Measurements from ENCODE around the gene PHACTR1.
"Not testable (repeated sequence)": the region's sequence is repeated elsewhere in the genome, so short reads cannot be mapped to it uniquely, and the experiment has no call there.

Gene PHACTR1

DNA sequence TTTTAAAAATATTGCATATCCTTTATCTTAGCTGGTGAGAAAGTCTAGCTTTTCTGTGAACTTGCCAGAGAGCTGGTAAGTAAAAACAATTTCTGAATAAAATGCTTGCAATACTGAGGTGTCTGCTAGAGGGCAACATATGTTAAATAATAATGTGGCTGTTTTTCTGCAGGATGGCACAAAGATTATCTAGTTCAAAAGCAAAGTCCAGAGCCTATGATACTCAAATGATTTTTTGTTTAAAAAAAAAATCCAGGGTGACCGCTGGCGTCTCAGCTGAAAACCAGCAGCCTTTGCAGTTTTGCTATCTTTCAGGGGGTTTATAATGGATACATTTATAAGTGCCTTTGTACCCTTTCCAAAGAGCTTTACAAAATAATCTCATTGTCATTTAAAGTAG, 194.9 kb downstream of the PHACTR1 start:
- no peak for DNase-seq

DNA sequence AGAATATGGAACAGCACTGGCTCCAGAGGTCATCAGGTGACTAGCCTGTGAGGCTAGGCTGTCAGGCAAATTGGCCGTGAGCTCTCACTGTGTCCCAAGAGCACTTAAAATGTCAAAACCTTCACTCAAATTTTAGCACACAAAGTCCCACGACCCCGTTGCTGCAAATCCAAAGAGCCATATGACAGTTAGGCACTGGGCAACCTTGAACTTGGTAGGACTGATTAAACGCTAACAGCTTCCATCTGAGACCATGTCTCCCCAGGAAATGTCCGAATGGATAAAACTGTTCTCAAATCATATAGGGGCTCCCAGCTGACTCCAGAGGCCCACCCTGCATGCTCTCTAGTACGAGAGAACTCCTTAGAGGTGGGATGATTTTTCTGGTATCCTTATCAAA, 196.6 kb downstream of the PHACTR1 start:
- DNase-seq: no peak

DNA sequence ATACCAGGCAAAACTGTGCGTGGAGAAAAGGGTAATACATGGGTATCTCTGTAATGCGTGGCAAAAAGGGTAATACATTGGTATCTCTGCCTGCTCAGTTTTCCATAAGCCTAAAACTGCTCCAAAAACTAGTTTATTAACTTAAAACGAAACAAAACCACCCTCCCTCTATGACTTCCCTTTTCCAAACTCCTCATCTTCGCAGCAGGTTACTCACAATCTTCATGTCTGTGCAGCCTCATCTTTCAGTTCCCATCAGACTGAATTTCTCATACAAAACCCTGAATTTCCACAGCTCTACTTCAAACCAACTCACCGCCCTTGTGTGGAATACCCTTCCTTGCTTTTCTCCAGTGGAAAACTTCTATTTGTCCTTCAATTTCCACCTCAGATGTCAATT, 199.4 kb downstream of the PHACTR1 start:
- no peak for DNase-seq

DNA sequence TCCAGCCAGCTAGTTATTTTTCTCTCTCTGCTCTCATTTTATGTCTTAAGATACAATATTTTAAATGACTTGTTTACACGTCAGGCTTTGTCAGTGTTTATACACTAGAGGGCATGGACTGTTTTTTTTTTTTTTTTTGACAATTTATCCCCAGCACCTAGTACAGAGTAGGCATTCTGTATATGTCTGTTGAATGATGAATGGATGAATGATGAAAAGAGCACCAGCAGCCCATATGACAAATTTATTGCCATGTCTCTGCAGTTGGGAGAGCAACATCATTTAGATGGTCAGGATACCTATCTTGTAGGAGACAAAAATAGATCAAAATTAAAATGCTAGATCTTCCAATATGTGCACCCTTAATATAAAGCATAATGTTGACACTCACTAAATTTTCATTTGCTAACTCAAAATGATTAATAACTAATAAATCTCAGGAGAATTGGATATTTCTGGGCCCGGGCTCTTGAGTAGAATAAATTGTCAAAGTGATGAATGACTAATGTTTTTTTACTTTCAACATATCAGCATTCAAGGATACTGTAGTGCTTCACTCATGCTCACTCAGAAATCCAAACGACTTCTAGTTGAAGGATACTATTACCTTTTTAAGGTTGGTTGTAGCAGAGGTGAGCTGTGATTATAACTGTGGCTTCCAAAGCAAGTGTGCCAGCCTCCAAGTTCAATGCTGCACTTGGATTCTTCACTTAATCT, 200.0 kb downstream of the PHACTR1 start:
- DNase-seq: no peak

DNA sequence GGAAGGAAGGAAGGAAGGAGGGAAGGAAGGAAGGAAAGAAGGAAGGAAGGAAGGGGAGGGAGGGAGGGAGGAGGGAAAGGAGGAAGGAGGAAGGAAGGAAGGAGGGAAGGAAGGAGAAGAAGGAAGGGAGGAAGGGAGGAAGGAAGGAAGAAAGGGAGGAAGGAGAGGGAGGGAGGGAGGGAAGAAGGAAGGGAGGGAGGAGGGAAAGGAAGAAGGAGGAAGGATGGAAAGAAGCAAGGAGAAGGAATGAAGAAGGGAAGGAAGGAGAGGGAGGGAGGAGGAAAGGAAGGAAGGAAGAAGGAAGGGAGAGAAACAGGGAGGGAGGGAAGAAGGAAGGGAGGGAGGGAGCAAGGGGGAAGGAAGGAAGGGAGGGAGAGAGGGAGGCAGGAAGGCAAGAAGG, 204.9 kb downstream of the PHACTR1 start:
- no peak for DNase-seq

DNA sequence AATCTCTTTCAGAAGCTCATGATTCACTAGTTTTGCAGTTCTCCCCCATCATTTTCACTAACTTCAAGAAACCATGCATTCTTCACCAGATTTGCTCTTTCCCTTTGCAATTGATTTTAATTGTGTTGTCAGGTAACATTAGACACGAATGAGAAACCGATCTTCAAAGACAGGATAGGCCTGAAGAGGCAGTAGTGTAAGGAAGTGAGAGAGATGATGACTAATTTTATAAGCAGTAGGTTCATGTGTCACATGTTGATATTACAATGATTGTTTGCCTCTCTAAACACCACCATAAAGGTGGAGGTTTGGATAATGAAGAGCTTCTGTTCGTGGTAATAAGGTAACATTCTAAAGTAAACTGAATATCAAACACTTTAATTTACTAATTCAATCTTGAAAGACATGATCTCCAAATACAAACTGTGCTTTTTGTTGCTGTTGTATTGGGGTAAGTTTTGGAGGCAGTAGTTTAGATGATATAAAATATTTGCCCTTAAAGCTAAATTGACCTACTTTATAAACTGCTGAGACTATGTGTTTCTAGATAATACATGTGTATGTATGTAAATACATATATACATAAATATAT, 207.2 kb downstream of the PHACTR1 start:
- no peak for DNase-seq

DNA sequence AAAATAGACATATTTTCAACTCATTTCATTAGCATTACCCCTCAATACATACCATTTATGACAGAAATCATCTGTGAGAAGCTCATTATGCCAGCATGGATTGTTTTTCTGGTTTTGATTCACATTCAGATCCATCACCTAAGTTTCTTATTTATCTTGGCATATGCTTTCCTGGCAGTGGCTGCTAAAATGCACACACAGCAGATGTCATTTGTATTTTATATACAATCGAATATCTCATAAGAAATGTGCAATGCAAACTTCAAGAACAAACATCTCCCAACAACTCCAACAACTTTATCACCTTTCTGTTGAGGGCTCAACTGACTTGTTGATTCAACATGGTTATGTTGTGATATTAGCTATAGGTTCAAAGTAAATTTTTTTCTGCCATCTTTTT, 208.3 kb downstream of the PHACTR1 start:
- no peak for DNase-seq

DNA sequence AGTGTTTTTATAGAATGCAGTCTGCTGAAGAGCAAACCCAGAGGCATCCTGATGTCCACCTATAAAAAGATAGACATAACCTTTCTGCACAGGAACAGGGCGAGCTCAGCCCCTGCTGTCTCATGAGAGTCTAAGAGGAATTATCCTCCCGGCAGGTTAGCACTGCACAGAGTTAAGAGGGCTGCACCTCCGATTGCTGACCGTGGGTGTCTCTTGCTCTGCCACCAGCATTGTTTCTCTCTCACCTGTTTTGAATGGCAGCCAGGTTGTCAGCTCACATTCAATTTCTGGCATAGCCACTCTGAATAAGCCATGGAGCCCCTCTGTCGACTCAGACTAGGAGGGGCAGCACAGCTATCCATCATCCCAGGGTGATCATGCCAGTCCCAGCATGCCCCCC, 211.2 kb downstream of the PHACTR1 start:
- no peak for DNase-seq

DNA sequence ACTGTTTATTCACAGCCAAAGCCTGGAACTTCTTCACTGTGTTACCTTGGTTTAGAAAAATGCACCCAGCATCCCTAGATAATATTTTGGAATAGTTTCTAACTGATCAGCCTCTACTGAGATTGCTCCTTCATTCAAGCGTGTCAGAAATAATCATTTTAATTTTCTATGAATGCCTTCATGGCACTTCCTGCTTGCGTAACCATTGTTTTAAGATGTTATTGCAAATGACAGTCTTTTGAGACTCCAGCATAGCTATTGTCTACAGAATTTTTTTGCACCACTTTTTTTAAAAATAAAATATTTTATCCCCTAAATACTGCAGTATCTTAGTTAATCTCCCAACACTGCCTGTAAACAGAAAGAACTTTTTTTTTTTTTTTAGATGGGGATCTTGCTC, 213.1 kb downstream of the PHACTR1 start:
- DNase-seq: no peak

DNA sequence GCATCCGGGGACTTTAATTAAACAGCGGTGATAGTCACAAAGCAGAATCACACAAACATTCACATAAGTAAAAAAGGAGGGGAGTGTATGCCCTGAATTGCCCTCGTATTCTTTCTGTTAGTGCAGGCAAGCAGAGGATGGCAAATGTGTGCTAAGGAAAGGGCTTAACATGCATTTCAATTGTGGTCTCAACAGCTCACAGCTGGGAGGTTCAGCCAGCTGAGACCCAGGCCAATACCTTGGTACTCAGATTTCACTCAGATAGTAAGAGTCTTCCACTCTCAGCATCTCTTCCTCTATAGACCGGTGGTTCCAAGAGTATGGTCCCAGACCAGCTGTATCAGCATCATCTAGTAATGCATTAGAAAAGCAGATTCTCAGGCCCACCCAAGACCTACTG, 215.1 kb downstream of the PHACTR1 start:
- no peak for DNase-seq

DNA sequence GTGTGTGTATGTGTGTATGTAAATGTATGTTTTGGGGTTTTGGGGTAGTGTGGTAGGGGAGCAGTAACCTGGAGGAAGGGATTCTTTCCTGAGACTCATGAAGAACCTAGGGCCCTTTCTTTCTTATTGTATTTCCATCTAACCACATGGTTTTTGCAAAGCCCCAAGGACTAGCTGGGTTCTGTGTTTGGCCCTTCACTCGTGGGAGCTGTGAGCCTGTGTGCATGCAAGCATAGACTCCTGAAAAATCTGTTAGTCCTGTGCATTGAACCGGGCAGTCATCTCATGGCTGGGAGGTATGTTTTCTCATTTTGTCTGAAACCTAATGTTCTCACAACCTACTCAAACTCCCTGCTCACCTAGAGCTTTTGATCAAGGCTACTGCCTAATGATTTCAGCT, 219.1 kb downstream of the PHACTR1 start:
- no peak for DNase-seq

DNA sequence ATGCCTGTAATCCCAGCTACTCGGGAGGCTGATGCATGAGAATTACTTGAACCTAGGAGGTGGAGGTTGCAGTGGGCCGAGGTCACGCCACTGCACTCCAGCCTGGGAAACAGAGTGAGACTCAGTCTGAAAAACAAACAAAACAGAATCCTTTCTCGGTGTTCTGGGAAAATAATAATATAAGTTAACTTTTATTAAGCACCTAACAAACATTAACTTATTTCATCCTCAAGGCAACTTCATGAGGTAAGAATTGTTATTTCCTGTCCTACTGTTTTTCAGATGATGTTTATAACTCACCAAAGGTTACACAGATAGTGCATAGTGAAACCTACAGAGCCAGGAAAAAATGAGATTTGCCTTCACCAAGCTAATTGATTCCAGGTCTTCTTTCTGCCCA, 221.4 kb downstream of the PHACTR1 start:
- no peak for DNase-seq

DNA sequence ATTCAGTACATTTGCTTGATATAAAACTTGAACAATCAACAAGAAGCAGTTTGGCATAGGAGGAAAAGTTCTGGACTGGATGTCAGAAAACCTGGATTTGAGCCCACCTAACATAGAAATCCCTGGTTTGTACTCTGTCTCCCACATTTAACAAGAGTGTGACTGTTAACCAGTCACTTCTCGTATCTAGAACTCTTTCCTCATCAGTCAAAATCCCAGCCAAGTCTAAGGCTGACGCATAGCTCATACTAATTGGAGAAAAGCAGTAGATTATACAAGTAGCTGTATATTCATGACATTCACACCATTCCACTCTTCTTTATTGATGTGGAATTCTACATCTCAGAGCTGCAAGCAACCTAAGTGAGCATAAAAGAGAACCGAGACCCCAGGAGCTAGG, 222.7 kb downstream of the PHACTR1 start:
- DNase-seq: no peak

DNA sequence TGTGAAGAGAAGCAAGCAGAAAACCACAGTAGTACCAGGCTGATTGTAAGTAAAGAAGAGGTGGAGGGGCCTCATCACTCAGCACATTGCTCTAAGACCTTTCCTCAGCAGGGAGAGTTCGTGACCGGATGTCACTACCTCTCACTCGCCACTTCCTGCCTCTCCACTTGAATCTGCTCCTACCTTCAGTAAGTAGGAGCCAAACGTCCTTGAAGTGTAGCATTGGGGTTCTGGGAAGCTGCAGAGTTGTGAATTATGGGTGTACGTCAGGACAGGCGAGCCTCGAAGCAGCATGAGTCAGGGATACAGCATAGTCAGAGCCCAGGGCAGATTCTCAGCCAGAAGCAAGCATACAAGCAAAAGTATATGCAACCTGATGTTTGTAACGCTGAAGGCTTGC, 224.9 kb downstream of the PHACTR1 start:
- DNase-seq: no peak

DNA sequence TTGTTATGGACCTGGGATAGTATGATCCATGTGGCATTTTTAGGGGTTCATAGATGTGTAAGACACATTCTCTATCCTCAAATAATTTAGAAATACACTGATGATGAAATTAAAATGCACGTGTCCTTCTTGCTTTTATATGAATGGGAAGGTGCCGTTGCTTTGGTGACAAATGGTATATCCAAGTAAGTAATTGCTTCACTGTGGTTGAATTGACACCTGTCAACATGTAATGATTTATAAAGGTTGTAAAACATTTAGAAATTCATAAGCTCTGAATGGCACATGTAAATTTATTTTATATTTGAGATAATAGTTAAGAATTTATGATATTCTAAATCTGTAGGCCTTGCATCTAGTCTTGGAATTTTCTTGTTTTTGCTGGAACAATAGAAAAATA, 227.0 kb downstream of the PHACTR1 start:
- DNase-seq: no peak

DNA sequence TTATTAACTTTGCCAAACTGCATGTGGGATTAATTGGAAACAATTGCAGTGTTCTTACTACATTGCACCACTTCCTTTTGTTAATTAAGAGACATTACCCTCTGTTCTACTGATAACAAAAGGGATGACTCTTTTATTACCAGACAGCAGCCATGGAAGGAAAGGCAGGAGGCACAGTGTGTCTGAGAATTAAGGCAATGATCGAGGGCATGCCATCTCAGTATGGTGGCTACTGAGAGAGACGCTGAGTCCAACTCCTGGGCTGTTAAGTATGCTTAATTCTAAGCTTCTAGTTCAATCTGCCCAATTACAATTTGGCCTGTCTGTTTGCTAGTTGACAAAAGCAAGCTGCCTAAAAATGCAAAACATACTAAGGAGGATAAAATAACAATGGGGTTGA, 227.4 kb downstream of the PHACTR1 start:
- no peak for DNase-seq

DNA sequence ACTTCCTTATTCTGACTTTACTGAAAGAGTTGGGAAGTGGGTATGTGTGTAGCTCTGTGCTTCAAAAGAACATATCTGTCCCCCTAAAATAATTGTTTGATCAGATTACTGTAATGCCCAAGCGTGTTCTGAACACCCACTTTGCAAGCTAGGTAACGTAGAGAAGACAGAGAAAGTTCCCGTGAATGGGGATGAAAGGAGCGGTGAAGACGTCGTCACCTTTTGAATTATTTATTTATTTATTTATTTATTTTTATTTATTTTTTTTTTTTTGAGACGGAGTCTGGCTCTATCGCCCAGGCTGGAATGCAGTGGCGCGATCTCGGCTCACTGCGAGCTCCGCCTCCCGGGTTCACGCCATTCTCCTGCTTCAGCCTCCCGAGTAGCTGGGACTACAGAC, 228.0 kb downstream of the PHACTR1 start:
- DNase-seq: not testable (repeated sequence)

DNA sequence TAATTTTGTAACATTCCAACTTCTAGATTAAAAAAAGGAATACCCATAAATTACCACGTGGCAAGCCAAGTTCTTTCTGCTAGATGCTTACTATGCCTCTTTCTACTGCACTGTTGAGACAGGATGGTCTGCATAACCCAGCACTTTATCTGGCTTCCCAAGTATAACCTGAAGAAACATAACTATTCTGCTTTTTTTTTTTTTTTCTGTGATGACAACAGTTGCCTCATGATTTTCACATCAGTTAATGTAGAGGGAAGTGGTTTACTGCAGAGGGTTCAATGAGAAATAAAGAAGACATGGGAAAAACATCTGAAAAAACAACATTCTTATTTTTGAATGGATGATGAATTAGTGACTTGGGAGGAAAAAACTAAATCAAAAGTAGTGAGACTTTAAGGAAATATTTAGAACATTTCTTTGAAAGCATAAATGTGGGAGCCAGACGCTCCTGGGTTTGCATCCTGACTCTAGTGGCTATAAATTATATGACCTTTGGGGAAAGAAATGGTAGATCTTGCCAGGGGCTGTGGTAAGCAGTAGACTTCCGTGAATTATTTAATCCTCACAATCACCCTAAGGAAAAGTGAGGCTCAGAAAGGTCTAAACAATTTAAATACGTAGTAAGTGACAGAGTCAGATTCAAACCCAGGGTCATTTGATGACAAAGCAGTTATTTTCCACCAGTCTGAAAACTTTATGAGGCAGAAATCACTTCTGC, 230.7 kb downstream of the PHACTR1 start:
- DNase-seq: no peak

DNA sequence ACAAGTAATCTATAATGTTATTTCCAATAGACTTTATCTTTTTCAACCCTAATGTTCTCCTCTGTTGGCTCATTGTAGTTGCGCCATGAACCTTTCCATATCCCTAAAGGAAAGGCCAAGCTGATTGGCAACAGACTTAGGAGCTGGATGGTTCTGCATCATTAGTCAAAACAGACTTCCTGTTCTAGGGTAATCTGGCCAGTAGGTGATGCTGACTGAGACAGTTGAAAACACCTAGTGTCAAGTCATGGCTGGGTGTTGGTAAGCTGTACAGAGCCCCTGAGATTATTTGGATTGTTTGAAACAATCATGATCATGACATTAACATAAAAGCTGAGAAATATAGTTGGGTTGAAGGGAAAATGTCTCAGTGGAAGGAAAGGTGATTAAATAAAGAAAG, 231.4 kb downstream of the PHACTR1 start:
- DNase-seq: no peak

DNA sequence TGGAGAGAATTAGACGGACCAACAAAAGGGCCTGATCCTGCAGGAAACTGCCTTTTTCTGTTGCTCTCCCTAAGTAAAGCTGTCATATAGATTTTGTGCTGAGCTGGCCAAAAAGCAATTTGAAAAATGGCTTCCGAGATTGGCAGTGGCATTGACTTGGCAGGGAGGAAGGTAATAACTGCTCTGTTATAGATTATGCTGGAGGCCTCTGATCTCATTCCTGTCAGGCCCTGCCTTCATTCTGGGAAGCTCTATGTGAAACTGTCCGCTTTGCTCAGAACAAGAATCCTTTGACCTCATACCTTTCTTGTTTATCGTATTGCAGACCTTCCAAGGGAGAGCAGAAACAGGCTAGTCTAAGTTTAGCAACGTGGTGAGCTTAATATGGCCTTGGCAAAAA, 234.4 kb downstream of the PHACTR1 start:
- no peak for DNase-seq

DNA sequence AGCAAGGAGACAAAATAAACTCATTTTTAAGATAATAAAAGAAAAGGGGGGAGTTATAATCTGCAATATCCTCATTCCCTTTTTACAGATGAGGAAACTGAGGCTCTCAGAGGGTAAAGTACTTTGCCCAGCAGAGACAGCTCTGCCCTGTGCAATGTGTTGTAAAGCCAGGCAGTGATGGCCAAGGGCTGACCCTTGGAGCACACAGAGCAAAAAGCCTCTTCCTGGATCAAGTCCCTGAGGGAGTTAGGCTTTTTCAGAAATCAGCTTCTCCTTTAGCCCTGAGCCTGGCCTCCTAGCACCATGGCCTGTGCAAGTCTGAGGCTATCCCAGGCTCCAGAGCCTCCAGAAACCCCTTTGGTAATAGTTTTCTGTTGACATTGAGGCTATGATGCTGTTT, 234.8 kb downstream of the PHACTR1 start:
- no peak for DNase-seq

DNA sequence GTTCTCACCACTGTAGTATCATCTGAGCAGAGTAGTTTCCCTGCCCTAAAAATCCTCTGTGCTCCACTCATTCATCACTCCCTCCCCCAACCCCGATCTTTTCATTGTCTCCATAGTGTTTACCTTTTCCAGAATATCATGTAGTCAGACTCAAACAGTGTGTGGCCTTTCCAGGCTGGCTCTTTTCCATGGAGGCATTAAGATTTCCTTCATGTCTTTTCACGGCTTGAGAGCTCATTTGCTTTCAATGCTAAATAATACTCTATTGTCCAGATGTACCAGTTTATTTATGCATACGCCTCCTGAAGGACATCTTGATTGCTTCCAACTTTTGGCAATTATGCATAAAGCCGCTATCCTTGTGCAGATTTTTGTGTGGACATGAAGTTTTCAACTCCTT, 235.8 kb downstream of the PHACTR1 start:
- no peak for DNase-seq

DNA sequence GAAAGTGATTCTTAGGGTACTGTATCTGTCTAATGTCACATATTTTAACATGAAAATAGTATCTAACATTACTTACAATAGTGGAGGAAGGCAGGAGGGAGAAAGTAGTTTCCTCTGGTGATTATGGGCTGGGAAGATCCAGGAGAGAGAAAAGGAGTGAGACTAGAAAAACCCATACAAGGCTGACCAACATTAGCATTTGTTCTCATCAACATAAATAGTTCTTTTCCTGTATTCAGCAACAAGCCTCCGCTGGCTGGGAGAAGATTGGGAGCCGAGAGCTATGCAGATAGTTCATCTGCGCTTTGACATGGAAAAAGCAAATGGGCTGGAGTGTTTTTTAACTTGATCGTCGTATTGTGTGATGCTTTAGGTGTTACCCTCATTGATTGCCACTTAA, 239.4 kb downstream of the PHACTR1 start:
- no peak for DNase-seq

DNA sequence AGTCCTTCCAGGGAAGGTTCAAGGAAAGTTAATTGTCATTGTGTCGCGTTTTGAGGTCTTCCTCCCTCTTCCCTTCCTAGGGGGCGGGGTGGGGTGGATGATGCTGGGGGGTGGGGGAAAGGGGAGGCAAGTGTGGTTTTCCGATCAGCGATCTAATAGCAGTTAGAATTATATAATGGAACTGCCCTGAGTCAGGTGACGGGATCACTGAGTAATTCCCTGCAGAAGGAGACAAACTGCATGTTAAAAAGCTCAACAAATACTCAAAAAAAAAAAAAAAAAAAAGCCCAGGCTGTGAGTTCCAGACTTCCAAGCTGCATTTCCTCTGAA, 240.4 kb downstream of the PHACTR1 start:
- no peak for DNase-seq
